HCT116 (cell line): ENCODE data around the gene ASGR2. TPM values are rescaled to one million over a fixed set of nuclear protein-coding genes. Genes with fewer than 3 reads are reported as not detected.
A peak's percentile ranks its signal among the peaks of the same experiment; 100 is the strongest.
"Not testable (repeated sequence)": the region's sequence is repeated elsewhere in the genome, so short reads cannot be mapped to it uniquely, and the experiment has no call there.

Source experiments
- ATAC-seq: fragments of 200-7000 bp; cut with Tn5 transposase; 2 replicates; pipeline ENCODE4 v1.9.1; 2020; ENCODE audit warnings: mild to moderate bottlenecking, moderate library complexity
- BruUV-seq: library from RNA; stranded (reverse); fragments of 400-500 nt; replicated peaks from 2 replicates; lab custom pipeline; 2021; lab: Mats Ljungman, UMichigan
- CTCF ChIA-PET: fragments of 300-600 bp; sonication (Branson Sonifier 250); formaldehyde crosslinking; loops from one replicate; lab custom pipeline; 2021; ENCODE audit warnings: antibody characterized with exemption; lab: Charles Lee
- POLR2A ChIA-PET: fragments of 300-600, 350-600 bp; sonication (Branson Sonifier 250); formaldehyde crosslinking; loops from one replicate; lab custom pipeline; 2021; ENCODE audit warnings: antibody characterized with exemption; lab: Charles Lee
- RAD21 ChIA-PET, 2 experiments: fragments of 300-600 bp; sonication (Branson Sonifier 250); formaldehyde crosslinking; loops; one replicate each; lab custom pipeline; 2023; ENCODE audit warnings: low total read pairs in 2 of 2; ENCODE audit not compliant: uncharacterized antibody in 2 of 2, unreplicated experiment in 2 of 2, low non-redundant PET in 1 of 2; lab: Charles Lee
- DNase-seq: peaks from one replicate; pipeline ENCODE4 v3.0.0-alpha.2; 2010; ENCODE audit warnings: low read depth, low spot score
- H2AFZ ChIP-seq: fragments of 200-600 bp; shearing (Covaris generic), sonication (generic); 2 replicates; pipeline ENCODE4 v1.6.1; 2017; ENCODE audit warnings: low read depth, mixed run types, mixed read lengths, antibody characterized with exemption, low read length; ENCODE audit not compliant: poor library complexity, severe bottlenecking
- H3K27ac ChIP-seq: 2 replicates; pipeline ENCODE4 v1.5.1; 2012; ENCODE audit warnings: low read depth, low read length
- H3K27me3 ChIP-seq: fragments of 200-600 bp; sonication (generic); 2 replicates; pipeline ENCODE4 v1.6.1; 2016; ENCODE audit warnings: mixed run types, low read length, mixed read lengths; ENCODE audit not compliant: insufficient read depth
- H3K36me3 ChIP-seq, 2 experiments: fragments of 200-500 bp in 1 of 2; fragments of 200-600 bp in 1 of 2; sonication (Bioruptor generic) in 1 of 2; sonication (generic) in 1 of 2; 2 replicates each; pipeline versions ENCODE4 v1.5.1 to v1.6.1; 2014 to 2016; ENCODE audit warnings: low read length in 2 of 2, inconsistent platforms in 1 of 2, mixed read lengths in 1 of 2, mixed run types in 1 of 2; ENCODE audit not compliant: insufficient read depth in 2 of 2, control insufficient read depth in 1 of 2
- H3K4me1 ChIP-seq, 2 experiments: fragments of 200-600 bp in 1 of 2; sonication (generic) in 1 of 2; 2 replicates each; pipeline versions ENCODE4 v1.5.1 to v1.6.1; 2012 to 2017; ENCODE audit warnings: low read length in 2 of 2, inconsistent platforms in 1 of 2, mild to moderate bottlenecking in 1 of 2, mixed read lengths in 1 of 2, mixed run types in 1 of 2, moderate library complexity in 1 of 2; ENCODE audit not compliant: insufficient read depth in 2 of 2, control insufficient read depth in 1 of 2
- H3K4me2 ChIP-seq: fragments of 200-600 bp; sonication (generic); 2 replicates; pipeline ENCODE4 v1.6.1; 2017; ENCODE audit warnings: mixed run types, low read length, mixed read lengths
- H3K4me3 ChIP-seq, 2 experiments: fragments of 200-600 bp in 1 of 2; sonication (generic) in 1 of 2; replicated peaks in 1 of 2; 2 replicates each; pipeline ENCODE4 v1.5.1; 2011 to 2016; ENCODE audit warnings: low read length in 2 of 2, control low read depth in 1 of 2, low read depth in 1 of 2, mild to moderate bottlenecking in 1 of 2, mixed read lengths in 1 of 2, mixed run types in 1 of 2
- H3K79me2 ChIP-seq: fragments of 200-600 bp; sonication (generic); 2 replicates; pipeline ENCODE4 v1.6.1; 2017; ENCODE audit warnings: mild to moderate bottlenecking, mixed run types, low read length, moderate library complexity, mixed read lengths; ENCODE audit not compliant: insufficient read depth
- H3K9ac ChIP-seq: fragments of 200-600 bp; sonication (generic); 2 replicates; pipeline ENCODE4 v1.6.1; 2016; ENCODE audit warnings: low read length, mixed read lengths
- H3K9me2 ChIP-seq: fragments of 200-600 bp; sonication (generic), shearing (Covaris generic); 2 replicates; pipeline ENCODE4 v1.6.1; 2017; ENCODE audit warnings: mixed run types, mild to moderate bottlenecking, moderate library complexity; ENCODE audit not compliant: insufficient read depth
- H3K9me3 ChIP-seq, 2 experiments: fragments of 200-500 bp in 1 of 2; fragments of 200-600 bp in 1 of 2; sonication (Bioruptor generic) in 1 of 2; sonication (generic) in 1 of 2; 2 replicates each; pipeline ENCODE4 v1.6.1; 2014 to 2017; ENCODE audit warnings: low read length in 2 of 2, mixed read lengths in 2 of 2, inconsistent platforms in 1 of 2, low read depth in 1 of 2, mild to moderate bottlenecking in 1 of 2, mixed run types in 1 of 2, moderate library complexity in 1 of 2; ENCODE audit not compliant: control insufficient read depth in 1 of 2, insufficient read depth in 1 of 2
- H4K20me1 ChIP-seq: fragments of 200-600 bp; sonication (generic), shearing (Covaris generic); 2 replicates; pipeline ENCODE4 v1.6.1; 2017; ENCODE audit warnings: mixed run types, mild to moderate bottlenecking, moderate library complexity; ENCODE audit not compliant: insufficient read depth
- CBX3 ChIP-seq: IDR thresholded peaks from 2 replicates; pipeline ENCODE4 v1.6.1; 2012; ENCODE audit warnings: low read depth
- CEBPB ChIP-seq: IDR thresholded peaks from 2 replicates; pipeline ENCODE4 v1.6.1; 2012; ENCODE audit warnings: low read depth
- ELF1 ChIP-seq: IDR thresholded peaks from 2 replicates; pipeline ENCODE4 v1.6.1; 2012; ENCODE audit warnings: low read depth, borderline replicate concordance
- EZH2 ChIP-seq: fragments of 200-600 bp; sonication (generic); IDR thresholded peaks from 2 replicates; pipeline ENCODE4 v1.6.1; 2017; ENCODE audit warnings: antibody characterized with exemption, mixed run types
- MAX ChIP-seq: IDR thresholded peaks from 2 replicates; pipeline ENCODE4 v1.6.1; 2012
- SIN3A ChIP-seq: IDR thresholded peaks from 2 replicates; pipeline ENCODE4 v1.6.1; 2012; ENCODE audit warnings: low read depth
- SRF ChIP-seq: IDR thresholded peaks from 2 replicates; pipeline ENCODE4 v1.6.1; 2012; ENCODE audit warnings: low read depth
- ZBTB33 ChIP-seq: IDR thresholded peaks from 2 replicates; pipeline ENCODE4 v1.6.1; 2011; ENCODE audit warnings: mild to moderate bottlenecking, low read length, moderate library complexity; ENCODE audit not compliant: insufficient replicate concordance; ENCODE audit errors: extremely low read depth
- intact Hi-C: fragments of 100-400 bp; cut with micrococcal nuclease; formaldehyde crosslinking; loops from 2 replicates; pipeline ENCODE4 v1.10.0; 2022
- total RNA-seq: library from RNA; stranded (reverse); gene quantifications from one replicate; pipeline ENCODE4 v1.2.1, GENCODE V29; 2021; ENCODE audit not compliant: unreplicated experiment

Gene ASGR2
- total RNA-seq, 1 experiment from 2014 or later, result 0.32 TPM

GRCh38 chr17:7089570-7089969 lies 25.1 kb downstream of the ASGR2 start:
- H3K36me3 ChIP-seq, BruUV-seq, H3K9me3 ChIP-seq, H2AFZ ChIP-seq, H3K27me3 ChIP-seq, intact Hi-C loops, RAD21 ChIA-PET, ATAC-seq, H3K4me1 ChIP-seq, POLR2A ChIA-PET, H3K4me3 ChIP-seq, H3K79me2 ChIP-seq, H3K9ac ChIP-seq, H3K9me2 ChIP-seq, H4K20me1 ChIP-seq, DNase-seq, H3K27ac ChIP-seq, CTCF ChIA-PET: not testable (repeated sequence)
- peak overlapping the region; percentile 25; the same call in 1 of the 2 replicates for H3K4me2 ChIP-seq

GRCh38 chr17:7088442-7088841 lies 26.2 kb downstream of the ASGR2 start:
- H3K9ac ChIP-seq, H3K4me2 ChIP-seq, DNase-seq, H3K4me3 ChIP-seq, H4K20me1 ChIP-seq, H3K9me3 ChIP-seq, H3K27me3 ChIP-seq, H3K36me3 ChIP-seq, H3K9me2 ChIP-seq, CTCF ChIA-PET, BruUV-seq, RAD21 ChIA-PET, intact Hi-C loops, H3K4me1 ChIP-seq, ATAC-seq, H3K27ac ChIP-seq, H2AFZ ChIP-seq, H3K79me2 ChIP-seq, POLR2A ChIA-PET: not testable (repeated sequence)

GRCh38 chr17:7084088-7084487 lies 30.5 kb downstream of the ASGR2 start:
- Histone ChIP-seq H3K9ac (no peak overlapping the region), H3K9me2 (no peaks in the 10 kb centered on the region), H3K9me3 (no peaks in the 10 kb centered on the region), H3K27ac (no peak overlapping the region), H4K20me1 (no peaks in the 10 kb centered on the region), H3K79me2 (no peaks in the 10 kb centered on the region), H2AFZ (no peak overlapping the region), H3K27me3 (no peaks in the 10 kb centered on the region), H3K4me2 (no peak overlapping the region), H3K4me1 (no peaks in the 10 kb centered on the region), H3K4me3 (no peak overlapping the region), H3K36me3 (no peaks in the 10 kb centered on the region)
- no peak for ATAC-seq
- ChIA-PET RAD21 (no interaction called here), POLR2A (no interaction called here), CTCF (no interaction called here)
- TF ChIP-seq CEBPB, result no peak
- no peak for TF ChIP-seq MAX
- TF ChIP-seq EZH2, result no peak
- no peak for TF ChIP-seq ZBTB33
- TF ChIP-seq ELF1, result no peak
- TF ChIP-seq CBX3, result no peak
- TF ChIP-seq SRF, result no peak
- TF ChIP-seq SIN3A, result no peak
- intact Hi-C loops, result no loop called here
- no TSS peak for BruUV-seq
- no peak for DNase-seq
